ENCODE data around the gene DRG2. TPM values are rescaled to one million over a fixed set of nuclear protein-coding genes. Genes with fewer than 3 reads are reported as not detected.
A peak's percentile ranks its signal among the peaks of the same experiment; 100 is the strongest.

The DRG2 gene
- total and polyA plus RNA-seq, 10 of the 15 experiments (the other 5 are each of a cell fraction or from before 2014, with no cell fraction given): 9.1 to 64.8 (median 45.7) TPM

DNA sequence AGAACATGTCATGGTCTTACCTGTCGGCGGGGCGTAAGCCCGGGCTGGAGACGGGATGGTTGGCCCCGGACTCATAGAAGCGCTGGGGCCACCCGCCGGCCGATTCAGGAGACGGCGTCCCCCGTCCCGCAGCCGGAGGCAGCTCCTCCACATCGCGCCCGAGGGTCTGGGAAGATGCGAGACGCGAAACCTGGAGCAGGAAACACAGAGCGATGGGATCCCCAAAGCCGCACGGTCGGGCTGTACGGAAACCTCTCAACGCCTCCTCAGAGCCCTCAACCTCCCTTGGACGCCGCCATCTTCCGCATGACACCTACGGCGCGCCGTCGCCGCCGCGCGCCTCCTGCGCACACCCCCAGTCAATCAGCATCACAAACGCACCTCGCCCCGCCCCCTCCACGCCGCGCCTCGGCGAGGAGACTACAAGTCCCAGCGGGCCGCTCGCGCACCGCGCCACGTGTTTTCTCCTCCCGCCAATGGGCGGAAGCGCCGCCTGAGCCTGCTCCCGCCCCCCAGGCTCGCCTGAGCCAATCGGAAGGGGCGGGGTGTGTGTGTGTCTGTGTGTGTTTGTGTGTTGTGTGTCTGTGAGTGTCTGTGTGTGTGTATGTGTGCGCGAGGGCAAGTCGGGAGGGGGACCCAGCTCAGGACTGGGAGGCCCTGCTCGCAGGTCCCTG lies 48.8 kb upstream of the DRG2 start, which contains the start of the genes ATPAF2 and GID4 (continued):
- no peak for TF ChIP-seq ZNF217 (IDR thresholded peaks at IDR 0.05)
- TF ChIP-seq CBFB (IDR thresholded peaks at IDR 0.05; ENCODE audit: low read depth): no peak
- TF ChIP-seq, protein P1, sequence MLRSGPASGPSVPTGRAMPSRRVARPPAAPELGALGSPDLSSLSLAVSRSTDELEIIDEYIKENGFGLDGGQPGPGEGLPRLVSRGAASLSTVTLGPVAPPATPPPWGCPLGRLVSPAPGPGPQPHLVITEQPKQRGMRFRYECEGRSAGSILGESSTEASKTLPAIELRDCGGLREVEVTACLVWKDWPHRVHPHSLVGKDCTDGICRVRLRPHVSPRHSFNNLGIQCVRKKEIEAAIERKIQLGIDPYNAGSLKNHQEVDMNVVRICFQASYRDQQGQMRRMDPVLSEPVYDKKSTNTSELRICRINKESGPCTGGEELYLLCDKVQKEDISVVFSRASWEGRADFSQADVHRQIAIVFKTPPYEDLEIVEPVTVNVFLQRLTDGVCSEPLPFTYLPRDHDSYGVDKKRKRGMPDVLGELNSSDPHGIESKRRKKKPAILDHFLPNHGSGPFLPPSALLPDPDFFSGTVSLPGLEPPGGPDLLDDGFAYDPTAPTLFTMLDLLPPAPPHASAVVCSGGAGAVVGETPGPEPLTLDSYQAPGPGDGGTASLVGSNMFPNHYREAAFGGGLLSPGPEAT (IDR thresholded peaks at IDR 0.05; ENCODE audit: low read depth): peak; percentile 87
- no peak for TF ChIP-seq IKZF2 (IDR thresholded peaks at IDR 0.05)
- peak; percentile 88 for TF ChIP-seq MXI1 (IDR thresholded peaks at IDR 0.05; ENCODE audit: low read depth, low read length)
- TF ChIP-seq, protein P2, sequence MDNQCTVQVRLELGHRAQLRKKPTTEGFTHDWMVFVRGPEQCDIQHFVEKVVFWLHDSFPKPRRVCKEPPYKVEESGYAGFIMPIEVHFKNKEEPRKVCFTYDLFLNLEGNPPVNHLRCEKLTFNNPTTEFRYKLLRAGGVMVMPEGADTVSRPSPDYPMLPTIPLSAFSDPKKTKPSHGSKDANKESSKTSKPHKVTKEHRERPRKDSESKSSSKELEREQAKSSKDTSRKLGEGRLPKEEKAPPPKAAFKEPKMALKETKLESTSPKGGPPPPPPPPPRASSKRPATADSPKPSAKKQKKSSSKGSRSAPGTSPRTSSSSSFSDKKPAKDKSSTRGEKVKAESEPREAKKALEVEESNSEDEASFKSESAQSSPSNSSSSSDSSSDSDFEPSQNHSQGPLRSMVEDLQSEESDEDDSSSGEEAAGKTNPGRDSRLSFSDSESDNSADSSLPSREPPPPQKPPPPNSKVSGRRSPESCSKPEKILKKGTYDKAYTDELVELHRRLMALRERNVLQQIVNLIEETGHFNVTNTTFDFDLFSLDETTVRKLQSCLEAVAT (IDR thresholded peaks at IDR 0.05): no peak
- TF ChIP-seq, protein P3, sequence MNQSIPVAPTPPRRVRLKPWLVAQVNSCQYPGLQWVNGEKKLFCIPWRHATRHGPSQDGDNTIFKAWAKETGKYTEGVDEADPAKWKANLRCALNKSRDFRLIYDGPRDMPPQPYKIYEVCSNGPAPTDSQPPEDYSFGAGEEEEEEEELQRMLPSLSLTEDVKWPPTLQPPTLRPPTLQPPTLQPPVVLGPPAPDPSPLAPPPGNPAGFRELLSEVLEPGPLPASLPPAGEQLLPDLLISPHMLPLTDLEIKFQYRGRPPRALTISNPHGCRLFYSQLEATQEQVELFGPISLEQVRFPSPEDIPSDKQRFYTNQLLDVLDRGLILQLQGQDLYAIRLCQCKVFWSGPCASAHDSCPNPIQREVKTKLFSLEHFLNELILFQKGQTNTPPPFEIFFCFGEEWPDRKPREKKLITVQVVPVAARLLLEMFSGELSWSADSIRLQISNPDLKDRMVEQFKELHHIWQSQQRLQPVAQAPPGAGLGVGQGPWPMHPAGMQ (IDR thresholded peaks at IDR 0.05; ENCODE audit: borderline replicate concordance): no peak
- TF ChIP-seq RCOR1 (conservative IDR thresholded peaks at IDR 0.05; ENCODE audit: low read depth, low read length): peak; percentile 81; the same call in 1 of the 2 replicates
- TF ChIP-seq SMAD1 (IDR thresholded peaks at IDR 0.05; ENCODE audit: low read depth, partially characterized antibody): no peak
- TF ChIP-seq, protein P4, sequence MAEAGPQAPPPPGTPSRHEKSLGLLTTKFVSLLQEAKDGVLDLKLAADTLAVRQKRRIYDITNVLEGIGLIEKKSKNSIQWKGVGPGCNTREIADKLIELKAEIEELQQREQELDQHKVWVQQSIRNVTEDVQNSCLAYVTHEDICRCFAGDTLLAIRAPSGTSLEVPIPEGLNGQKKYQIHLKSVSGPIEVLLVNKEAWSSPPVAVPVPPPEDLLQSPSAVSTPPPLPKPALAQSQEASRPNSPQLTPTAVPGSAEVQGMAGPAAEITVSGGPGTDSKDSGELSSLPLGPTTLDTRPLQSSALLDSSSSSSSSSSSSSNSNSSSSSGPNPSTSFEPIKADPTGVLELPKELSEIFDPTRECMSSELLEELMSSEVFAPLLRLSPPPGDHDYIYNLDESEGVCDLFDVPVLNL (IDR thresholded peaks at IDR 0.05; ENCODE audit: low read depth, low read length): peak; percentile 70
- TF ChIP-seq, protein P5, sequence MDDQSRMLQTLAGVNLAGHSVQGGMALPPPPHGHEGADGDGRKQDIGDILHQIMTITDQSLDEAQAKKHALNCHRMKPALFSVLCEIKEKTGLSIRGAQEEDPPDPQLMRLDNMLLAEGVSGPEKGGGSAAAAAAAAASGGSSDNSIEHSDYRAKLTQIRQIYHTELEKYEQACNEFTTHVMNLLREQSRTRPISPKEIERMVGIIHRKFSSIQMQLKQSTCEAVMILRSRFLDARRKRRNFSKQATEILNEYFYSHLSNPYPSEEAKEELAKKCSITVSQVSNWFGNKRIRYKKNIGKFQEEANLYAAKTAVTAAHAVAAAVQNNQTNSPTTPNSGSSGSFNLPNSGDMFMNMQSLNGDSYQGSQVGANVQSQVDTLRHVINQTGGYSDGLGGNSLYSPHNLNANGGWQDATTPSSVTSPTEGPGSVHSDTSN (IDR thresholded peaks at IDR 0.05; ENCODE audit: insufficient replicate concordance, low read depth, low read length): peak; percentile 92
- TF ChIP-seq, protein P6, sequence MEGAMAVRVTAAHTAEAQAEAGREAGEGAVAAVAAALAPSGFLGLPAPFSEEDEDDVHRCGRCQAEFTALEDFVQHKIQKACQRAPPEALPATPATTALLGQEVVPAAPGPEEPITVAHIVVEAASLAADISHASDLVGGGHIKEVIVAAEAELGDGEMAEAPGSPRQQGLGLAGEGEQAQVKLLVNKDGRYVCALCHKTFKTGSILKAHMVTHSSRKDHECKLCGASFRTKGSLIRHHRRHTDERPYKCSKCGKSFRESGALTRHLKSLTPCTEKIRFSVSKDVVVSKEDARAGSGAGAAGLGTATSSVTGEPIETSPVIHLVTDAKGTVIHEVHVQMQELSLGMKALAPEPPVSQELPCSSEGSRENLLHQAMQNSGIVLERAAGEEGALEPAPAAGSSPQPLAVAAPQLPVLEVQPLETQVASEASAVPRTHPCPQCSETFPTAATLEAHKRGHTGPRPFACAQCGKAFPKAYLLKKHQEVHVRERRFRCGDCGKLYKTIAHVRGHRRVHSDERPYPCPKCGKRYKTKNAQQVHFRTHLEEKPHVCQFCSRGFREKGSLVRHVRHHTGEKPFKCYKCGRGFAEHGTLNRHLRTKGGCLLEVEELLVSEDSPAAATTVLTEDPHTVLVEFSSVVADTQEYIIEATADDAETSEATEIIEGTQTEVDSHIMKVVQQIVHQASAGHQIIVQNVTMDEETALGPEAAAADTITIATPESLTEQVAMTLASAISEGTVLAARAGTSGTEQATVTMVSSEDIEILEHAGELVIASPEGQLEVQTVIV (IDR thresholded peaks at IDR 0.05; ENCODE audit: borderline replicate concordance, partially characterized antibody): peak; percentile 70
- no peak for TF ChIP-seq MEF2B (IDR thresholded peaks at IDR 0.05; ENCODE audit: partially characterized antibody, poor library complexity, severe bottlenecking)
- TF ChIP-seq GABPA (IDR thresholded peaks at IDR 0.05; ENCODE audit: low read depth): 0 out of 2 replicates have a peak, but pooled peaks have one; percentile 37
